ENCODE results near the gene BMPER. TPM values are rescaled to one million over a fixed set of nuclear protein-coding genes. Genes with fewer than 3 reads are reported as not detected.

The BMPER gene
- total and polyA plus RNA-seq, 2 donors from 2014 or later, result 0.60 to 0.80 TPM

GRCh38 chr7:33880787-33881186, 24.6 kb upstream of the BMPER start:
- TF ChIP-seq CTCF (IDR thresholded peaks at IDR 0.05; ENCODE audit: borderline replicate concordance, extremely low read depth, insufficient read depth), result no peak
- H3K27me3 ChIP-seq (ENCODE audit: control insufficient read depth, insufficient read depth, low read length), result no peaks in the 10 kb centered on the region
- no peaks in the 10 kb centered on the region for H3K4me1 ChIP-seq (ENCODE audit: control insufficient read depth in 2 of 3, insufficient read depth in 2 of 3, low read depth in 1 of 3, low read length in 3 of 3)
- intact Hi-C loops (cut with DNase I), result no loop called here
- H3K4me3 ChIP-seq (ENCODE audit: low read length in 3 of 3), result no peak overlapping the region
- no peak for DNase-seq
- no peak for FAIRE-seq
- H3K36me3 ChIP-seq (ENCODE audit: control insufficient read depth in 2 of 3, insufficient read depth in 3 of 3, low read length in 3 of 3), result no peaks in the 10 kb centered on the region
- no peaks in the 10 kb centered on the region for H3K9me3 ChIP-seq (ENCODE audit: control insufficient read depth in 2 of 3, insufficient read depth in 1 of 3, low read length in 3 of 3)
- no peak overlapping the region for H3K27ac ChIP-seq (ENCODE audit: low read depth in 2 of 2, low read length in 2 of 2)
- no peak overlapping the region for H3K9ac ChIP-seq (ENCODE audit: low read length in 3 of 3)

- Histone ChIP-seq H3K9ac (ENCODE audit: low read length in 3 of 3) (no peak overlapping the region), H3K27ac (ENCODE audit: low read depth in 2 of 2, low read length in 2 of 2) (no peak overlapping the region), H3K4me1 (ENCODE audit: control insufficient read depth in 2 of 3, insufficient read depth in 2 of 3, low read depth in 1 of 3, low read length in 3 of 3) (no peaks in the 10 kb centered on the region), H3K4me3 (ENCODE audit: low read length in 3 of 3) (no peak overlapping the region), H3K27me3 (ENCODE audit: control insufficient read depth, insufficient read depth, low read length) (no peaks in the 10 kb centered on the region), H3K36me3 (ENCODE audit: control insufficient read depth in 2 of 3, insufficient read depth in 3 of 3, low read length in 3 of 3) (no peaks in the 10 kb centered on the region), H3K9me3 (ENCODE audit: control insufficient read depth in 2 of 3, insufficient read depth in 1 of 3, low read length in 3 of 3) (no peaks in the 10 kb centered on the region)
- no peak for DNase-seq
- no peak for TF ChIP-seq CTCF (IDR thresholded peaks at IDR 0.05; ENCODE audit: borderline replicate concordance, extremely low read depth, insufficient read depth)
- intact Hi-C loops (cut with DNase I), result no loop called here
- no peak for FAIRE-seq
Observed at GRCh38 chr7:33881316-33881715, 24.0 kb upstream of the BMPER start.

- no peaks in the 10 kb centered on the region for H3K9me3 ChIP-seq (ENCODE audit: control insufficient read depth in 2 of 3, insufficient read depth in 1 of 3, low read length in 3 of 3)
- DNase-seq (no peak), FAIRE-seq (no peak)
- H3K4me1 ChIP-seq (ENCODE audit: control insufficient read depth in 2 of 3, insufficient read depth in 2 of 3, low read depth in 1 of 3, low read length in 3 of 3), result no peaks in the 10 kb centered on the region
- TF ChIP-seq CTCF (IDR thresholded peaks at IDR 0.05; ENCODE audit: borderline replicate concordance, extremely low read depth, insufficient read depth), result no peak
- intact Hi-C loops (cut with DNase I), result no loop called here
- no peak overlapping the region for H3K9ac ChIP-seq (ENCODE audit: low read length in 3 of 3)
- H3K27ac ChIP-seq (ENCODE audit: low read depth in 2 of 2, low read length in 2 of 2), result no peak overlapping the region
- H3K36me3 ChIP-seq (ENCODE audit: control insufficient read depth in 2 of 3, insufficient read depth in 3 of 3, low read length in 3 of 3), result no peaks in the 10 kb centered on the region
- H3K27me3 ChIP-seq (ENCODE audit: control insufficient read depth, insufficient read depth, low read length), result no peaks in the 10 kb centered on the region
- no peak overlapping the region for H3K4me3 ChIP-seq (ENCODE audit: low read length in 3 of 3)
Observed at GRCh38 chr7:33882040-33882837, 23.1 kb upstream of the BMPER start.
